Adrenal gland (tissue), 5 donors: Measurements from ENCODE around the gene RRN3.
"Not testable (repeated sequence)": the region's sequence is repeated elsewhere in the genome, so short reads cannot be mapped to it uniquely, and the experiment has no call there.

Source experiments
- POLR2A ChIP-seq, 2 donors: fragments of 450-650 bp; IDR thresholded peaks; one replicate each; pipeline ENCODE4 v1.6.1; 2017; ENCODE audit warnings: antibody characterized with exemption in 2 of 2, mild to moderate bottlenecking in 2 of 2, moderate library complexity in 1 of 2
- TF ChIP-seq, protein P1 (sequence below), 6 experiments: fragments of 450-650 bp in 4 of 6; fragments of 200-600 bp in 2 of 6; sonication (generic) in 1 of 6; IDR thresholded peaks; 1 replicate in 5 of 6; 2 replicates in 1 of 6; pipeline versions ENCODE4 v1.5.1 to v1.8.0; 2016 to 2021; ENCODE audit warnings: antibody characterized with exemption in 6 of 6, mild to moderate bottlenecking in 2 of 6, moderate library complexity in 1 of 6
- donor health status: DM: no; HTN: no; CAD: no.

DNA sequence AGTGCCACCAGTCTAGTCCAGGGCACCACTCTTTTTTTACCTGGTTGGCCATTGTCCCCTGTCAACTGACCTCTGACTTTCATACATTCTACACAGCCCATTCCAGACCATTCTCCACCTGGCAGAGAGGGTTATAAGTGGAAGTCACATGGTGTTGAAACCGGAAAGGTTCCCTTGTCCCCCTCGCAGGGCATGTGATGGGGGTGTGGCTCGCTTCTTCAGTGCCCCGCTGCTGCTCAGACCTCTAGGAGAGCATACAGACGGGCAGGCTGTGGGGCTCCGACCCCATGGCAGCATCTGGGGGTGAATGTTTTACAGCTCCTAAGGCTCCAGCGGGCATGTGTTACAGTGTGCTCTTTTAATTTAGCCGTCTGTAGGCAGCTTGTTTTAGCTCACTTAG, 67.0 kb downstream of the RRN3 start:
- TF ChIP-seq, protein P1, sequence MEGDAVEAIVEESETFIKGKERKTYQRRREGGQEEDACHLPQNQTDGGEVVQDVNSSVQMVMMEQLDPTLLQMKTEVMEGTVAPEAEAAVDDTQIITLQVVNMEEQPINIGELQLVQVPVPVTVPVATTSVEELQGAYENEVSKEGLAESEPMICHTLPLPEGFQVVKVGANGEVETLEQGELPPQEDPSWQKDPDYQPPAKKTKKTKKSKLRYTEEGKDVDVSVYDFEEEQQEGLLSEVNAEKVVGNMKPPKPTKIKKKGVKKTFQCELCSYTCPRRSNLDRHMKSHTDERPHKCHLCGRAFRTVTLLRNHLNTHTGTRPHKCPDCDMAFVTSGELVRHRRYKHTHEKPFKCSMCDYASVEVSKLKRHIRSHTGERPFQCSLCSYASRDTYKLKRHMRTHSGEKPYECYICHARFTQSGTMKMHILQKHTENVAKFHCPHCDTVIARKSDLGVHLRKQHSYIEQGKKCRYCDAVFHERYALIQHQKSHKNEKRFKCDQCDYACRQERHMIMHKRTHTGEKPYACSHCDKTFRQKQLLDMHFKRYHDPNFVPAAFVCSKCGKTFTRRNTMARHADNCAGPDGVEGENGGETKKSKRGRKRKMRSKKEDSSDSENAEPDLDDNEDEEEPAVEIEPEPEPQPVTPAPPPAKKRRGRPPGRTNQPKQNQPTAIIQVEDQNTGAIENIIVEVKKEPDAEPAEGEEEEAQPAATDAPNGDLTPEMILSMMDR (IDR thresholded peaks at IDR 0.05) = not testable (repeated sequence)
- not testable (repeated sequence) for TF ChIP-seq POLR2A (IDR thresholded peaks at IDR 0.05)
